Heart left ventricle (tissue), 16 donors: ENCODE measurements around the gene SYNE2. TPM values are rescaled to one million over a fixed set of nuclear protein-coding genes. Genes with fewer than 3 reads are reported as not detected.
A peak's percentile ranks its signal among the peaks of the same experiment; 100 is the strongest.

Experiments used
- ATAC-seq, 4 donors: fragments of 200-7000 bp; cut with Tn5 transposase; one replicate each; pipeline ENCODE4 v1.9.1; 2020 to 2022; ENCODE audit warnings: moderate library complexity in 4 of 4, mild to moderate bottlenecking in 3 of 4, moderate number of reproducible peaks in 1 of 4
- DNase-seq, 5 donors: peaks; one replicate each; pipeline ENCODE4 v3.0.0-alpha.2; 2020
- H3K27ac ChIP-seq, 12 donors: fragments of 200-600 bp; sonication (generic) in 4 of 12; one replicate each; pipeline versions ENCODE4 v1.5.0 to v1.8.0; 2016 to 2022; ENCODE audit warnings: mild to moderate bottlenecking in 2 of 12
- H3K27me3 ChIP-seq, 9 donors: fragments of 200-600 bp; sonication (generic) in 2 of 9; one replicate each; pipeline versions ENCODE4 v1.5.1 to v1.8.0; 2016 to 2022; ENCODE audit warnings: mild to moderate bottlenecking in 3 of 9
- H3K36me3 ChIP-seq, 9 donors: fragments of 200-600 bp; sonication (generic) in 2 of 9; one replicate each; pipeline versions ENCODE4 v1.5.0 to v1.8.0; 2018 to 2022; ENCODE audit warnings: mild to moderate bottlenecking in 2 of 9
- H3K4me1 ChIP-seq, 12 donors: fragments of 200-600 bp; sonication (generic) in 4 of 12; one replicate each; pipeline versions ENCODE4 v1.5.0 to v1.8.0; 2016 to 2022; ENCODE audit warnings: mild to moderate bottlenecking in 3 of 12
- H3K4me3 ChIP-seq, 12 donors: fragments of 200-600 bp; sonication (generic) in 4 of 12; one replicate each; pipeline versions ENCODE4 v1.5.0 to v1.8.0; 2017 to 2022; ENCODE audit warnings: mild to moderate bottlenecking in 9 of 12, moderate library complexity in 4 of 12
- H3K9me3 ChIP-seq, 12 donors: fragments of 200-600 bp; sonication (generic) in 4 of 12; one replicate each; pipeline versions ENCODE4 v1.5.0 to v1.8.0; 2016 to 2022; ENCODE audit warnings: mild to moderate bottlenecking in 1 of 12
- POLR2A ChIP-seq, 2 donors: fragments of 450-650 bp; IDR thresholded peaks; one replicate each; pipeline ENCODE4 v1.6.1; 2017; ENCODE audit warnings: antibody characterized with exemption in 2 of 2, mild to moderate bottlenecking in 2 of 2, moderate library complexity in 2 of 2
- WGBS, 4 donors: extraction: QIAGEN DNeasy Blood & Tissue Kit in 2 of 4; methylation state at CpG; one replicate each; pipeline versions ENCODE4 v1.1.5 to v1.1.7; 2013 to 2018; 5-methylcytosine and 5-hydroxymethylcytosine counted together
- intact Hi-C, 10 donors: fragments of 100-400 bp; cut with DNase I; formaldehyde crosslinking; loops; one replicate each; pipeline versions ENCODE4 v1.11.1 to v1.14.2; 2022
- polyA plus RNA-seq, 2 donors: library from polyadenylated mRNA; stranded (reverse); fragments of 200-250 nt; gene quantifications; one replicate each; pipeline ENCODE4 v1.2.3, GENCODE V29; 2013
- total RNA-seq, 9 donors: library from RNA; depleted of rRNA in 2 of 9; stranded (reverse); fragments of >200 nt in 2 of 9; fragmentation: NEBNext Ultra II Directional in 3 of 9; extraction: Animal tissue kit (Norgen Biotek cat#: 25700) in 3 of 9; gene quantifications; one replicate each; pipeline versions ENCODE4 v1.1.0 to v1.2.4, GENCODE V29; 2016 to 2023
- TF ChIP-seq, protein P1 (sequence below), 12 donors: fragments of 200-600 bp; sonication (generic) in 4 of 12; IDR thresholded peaks; one replicate each; pipeline versions ENCODE4 v1.5.0 to v1.8.0; 2018 to 2022; ENCODE audit warnings: antibody characterized with exemption in 12 of 12, mild to moderate bottlenecking in 5 of 12
- donor health status: ischemic (EF 13 %, LVEDD 7.1; RV severe dilation, severe dysfunction).
- donor health status: healthy with polysubstance abuse.
- donor health status: DM: no; HTN: yes; CAD: no.
- donor health status: DM: no; HTN: no; CAD: no.
- donor health status: ischemic (EF 25% LVEDD 6.9; RV normal size, moderate dysfunction).
- donor health status: ischemic (EF 25% LVEDD 5.7; RV mildly dilated, moderate dysfunction).
- donor health status: healthy.
- donor health status: DM: yes; HTN: yes; CAD: no.
- donor health status: ischemic (EF 35%, LVEDD 5.7; RV mildly dilated, moderate dysfunction).
- donor health status: nonischemic (EF 11% LVEDD 7.7; RV severe dilation, severe dysfunction).
- donor health status: DM: yes; HTN: yes; CAD: no.
- donor health status: PGD.
- donor health status: ischemic (EF 29% LVEDD 5.4; RV normal size, mild dysfunction).
- donor health status: nonischemic (EF 23%, LVEDD 6.1; RV moderate dilation, normal function).

The SYNE2 gene
- total and polyA plus RNA-seq, 11 donors: 58.2 to 255 (median 111) TPM

GRCh38 chr14:64149921-64150320 is 297.1 kb downstream of the SYNE2 start:
- intact Hi-C loops: loop anchor here in 1 of 10 donors (10.0 kb wide), 1 partner anchor 125 kb away; no protein-coding TSS in a partner anchor
- TF ChIP-seq, protein P1, sequence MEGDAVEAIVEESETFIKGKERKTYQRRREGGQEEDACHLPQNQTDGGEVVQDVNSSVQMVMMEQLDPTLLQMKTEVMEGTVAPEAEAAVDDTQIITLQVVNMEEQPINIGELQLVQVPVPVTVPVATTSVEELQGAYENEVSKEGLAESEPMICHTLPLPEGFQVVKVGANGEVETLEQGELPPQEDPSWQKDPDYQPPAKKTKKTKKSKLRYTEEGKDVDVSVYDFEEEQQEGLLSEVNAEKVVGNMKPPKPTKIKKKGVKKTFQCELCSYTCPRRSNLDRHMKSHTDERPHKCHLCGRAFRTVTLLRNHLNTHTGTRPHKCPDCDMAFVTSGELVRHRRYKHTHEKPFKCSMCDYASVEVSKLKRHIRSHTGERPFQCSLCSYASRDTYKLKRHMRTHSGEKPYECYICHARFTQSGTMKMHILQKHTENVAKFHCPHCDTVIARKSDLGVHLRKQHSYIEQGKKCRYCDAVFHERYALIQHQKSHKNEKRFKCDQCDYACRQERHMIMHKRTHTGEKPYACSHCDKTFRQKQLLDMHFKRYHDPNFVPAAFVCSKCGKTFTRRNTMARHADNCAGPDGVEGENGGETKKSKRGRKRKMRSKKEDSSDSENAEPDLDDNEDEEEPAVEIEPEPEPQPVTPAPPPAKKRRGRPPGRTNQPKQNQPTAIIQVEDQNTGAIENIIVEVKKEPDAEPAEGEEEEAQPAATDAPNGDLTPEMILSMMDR (IDR thresholded peaks at IDR 0.05): no peak
- TF ChIP-seq POLR2A (IDR thresholded peaks at IDR 0.05): no peak
- no peaks in the 10 kb centered on the region for H3K27me3 ChIP-seq
- H3K36me3 ChIP-seq: peaks cover 0 to 85% (median 54%) of the 10 kb centered on the region in 9 donors
- no peak overlapping the region for H3K27ac ChIP-seq
- WGBS, 4 donors: 86 to 97% (median 92%) methylated on average over 8 of the region's 8 CpGs
- no peak for DNase-seq
- H3K9me3 ChIP-seq: no peaks in the 10 kb centered on the region
- no peak for ATAC-seq
- peaks cover 0 to 8% (median 0%) of the 10 kb centered on the region in 12 donors for H3K4me1 ChIP-seq
- no peak overlapping the region for H3K4me3 ChIP-seq

DNA sequence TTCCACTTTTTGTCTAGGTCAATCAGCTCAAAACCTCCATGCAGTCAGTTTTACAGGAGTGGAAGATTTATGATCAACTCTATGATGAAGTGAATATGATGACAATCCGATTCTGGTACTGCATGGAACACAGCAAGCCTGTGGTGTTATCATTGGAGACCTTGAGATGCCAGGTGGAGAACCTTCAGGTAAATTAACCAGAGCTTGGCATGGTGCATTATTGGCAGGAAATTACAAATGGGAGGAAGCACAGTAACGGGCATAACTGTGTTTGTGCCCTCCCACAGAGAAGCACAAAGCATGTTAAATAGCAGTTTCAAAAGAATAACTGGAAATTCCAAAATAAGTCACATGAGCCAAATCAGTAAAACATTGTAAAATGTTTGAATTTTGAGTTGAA is 305.8 kb downstream of the SYNE2 start:
- Histone ChIP-seq H3K27me3 (no peaks in the 10 kb centered on the region), H3K36me3 (peaks cover 0 to 94% (median 66%) of the 10 kb centered on the region in 9 donors), H3K27ac (no peak overlapping the region), H3K9me3 (no peaks in the 10 kb centered on the region), H3K4me1 (no peaks in the 10 kb centered on the region), H3K4me3 (no peak overlapping the region)
- TF ChIP-seq POLR2A (IDR thresholded peaks at IDR 0.05): no peak
- TF ChIP-seq, protein P1 (IDR thresholded peaks at IDR 0.05): no peak
- 88 to 92% (median 90%) methylated on average over 2 of the region's 2 CpGs for WGBS, 4 donors
- DNase-seq (no peak), ATAC-seq (no peak)
- intact Hi-C loops: loop anchor here in 3 of 10 donors (5.0 kb wide), 3 partner anchors 134 to 144 kb away; partner anchors contain the start of gene ESR2 (in 1 of the 3)

DNA sequence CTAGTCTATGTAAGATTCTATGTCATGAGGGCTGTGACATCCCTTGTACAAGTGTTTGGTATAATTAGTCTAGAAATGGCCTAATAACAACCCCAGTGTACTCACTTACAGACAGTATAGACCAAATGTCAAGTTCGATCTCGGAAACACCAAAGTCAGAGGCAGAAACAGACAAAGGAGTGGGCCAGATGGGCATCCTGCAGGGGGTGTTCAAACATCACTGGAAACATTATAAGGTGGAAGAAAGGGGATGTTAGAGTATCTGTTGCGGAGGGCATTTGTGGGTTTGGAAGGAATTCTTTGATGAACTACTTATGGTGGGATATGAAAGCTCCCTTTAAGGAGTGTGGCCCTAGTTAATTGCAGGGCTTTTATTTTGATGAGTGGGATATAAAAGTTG is 306.8 kb downstream of the SYNE2 start:
- intact Hi-C loops: loop anchor here in 3 of 10 donors (5.0 kb wide), 3 partner anchors 133 to 143 kb away; partner anchors contain the start of gene ESR2 (in 1 of the 3)

GRCh38 chr14:64170181-64170580 is 317.4 kb downstream of the SYNE2 start:
- Histone ChIP-seq H3K27ac (no peak overlapping the region), H3K36me3 (peaks cover 0 to 94% (median 87%) of the 10 kb centered on the region in 9 donors), H3K9me3 (no peaks in the 10 kb centered on the region), H3K27me3 (no peaks in the 10 kb centered on the region), H3K4me3 (no peak overlapping the region), H3K4me1 (no peaks in the 10 kb centered on the region)
- no peak for TF ChIP-seq POLR2A (IDR thresholded peaks at IDR 0.05)
- TF ChIP-seq, protein P1 (IDR thresholded peaks at IDR 0.05): no peak
- intact Hi-C loops: no loop called here
- DNase-seq: no peak
- ATAC-seq: no peak
- 96 to 98% (median 97%) methylated on average over 8 of the region's 8 CpGs for WGBS, 4 donors

More for the DNA sequence above, 306.8 kb downstream of the SYNE2 start:
- Histone ChIP-seq H3K4me3 (no peak overlapping the region), H3K36me3 (peaks cover 0 to 92% (median 68%) of the 10 kb centered on the region in 9 donors), H3K27me3 (no peaks in the 10 kb centered on the region), H3K27ac (no peak overlapping the region), H3K4me1 (no peaks in the 10 kb centered on the region), H3K9me3 (no peaks in the 10 kb centered on the region)
- no peak for ATAC-seq
- TF ChIP-seq, protein P1 (IDR thresholded peaks at IDR 0.05): peak in 8 of 12 donors; percentile 18 to 45 (median 24)
- TF ChIP-seq POLR2A (IDR thresholded peaks at IDR 0.05): no peak
- DNase-seq: no peak
- 93 to 96% (median 94%) methylated on average over 3 of the region's 3 CpGs for WGBS, 4 donors
